HG03442 (cell line): ENCODE measurements around the gene DGKG.

Experiments
- ATAC-seq: cut with Tn5 transposase; IDR thresholded peaks from one replicate; pipeline ENCODE4 v1.9.1; 2021; ENCODE audit warnings: mild to moderate bottlenecking, moderate library complexity; ENCODE audit not compliant: unreplicated experiment

Gene DGKG

DNA sequence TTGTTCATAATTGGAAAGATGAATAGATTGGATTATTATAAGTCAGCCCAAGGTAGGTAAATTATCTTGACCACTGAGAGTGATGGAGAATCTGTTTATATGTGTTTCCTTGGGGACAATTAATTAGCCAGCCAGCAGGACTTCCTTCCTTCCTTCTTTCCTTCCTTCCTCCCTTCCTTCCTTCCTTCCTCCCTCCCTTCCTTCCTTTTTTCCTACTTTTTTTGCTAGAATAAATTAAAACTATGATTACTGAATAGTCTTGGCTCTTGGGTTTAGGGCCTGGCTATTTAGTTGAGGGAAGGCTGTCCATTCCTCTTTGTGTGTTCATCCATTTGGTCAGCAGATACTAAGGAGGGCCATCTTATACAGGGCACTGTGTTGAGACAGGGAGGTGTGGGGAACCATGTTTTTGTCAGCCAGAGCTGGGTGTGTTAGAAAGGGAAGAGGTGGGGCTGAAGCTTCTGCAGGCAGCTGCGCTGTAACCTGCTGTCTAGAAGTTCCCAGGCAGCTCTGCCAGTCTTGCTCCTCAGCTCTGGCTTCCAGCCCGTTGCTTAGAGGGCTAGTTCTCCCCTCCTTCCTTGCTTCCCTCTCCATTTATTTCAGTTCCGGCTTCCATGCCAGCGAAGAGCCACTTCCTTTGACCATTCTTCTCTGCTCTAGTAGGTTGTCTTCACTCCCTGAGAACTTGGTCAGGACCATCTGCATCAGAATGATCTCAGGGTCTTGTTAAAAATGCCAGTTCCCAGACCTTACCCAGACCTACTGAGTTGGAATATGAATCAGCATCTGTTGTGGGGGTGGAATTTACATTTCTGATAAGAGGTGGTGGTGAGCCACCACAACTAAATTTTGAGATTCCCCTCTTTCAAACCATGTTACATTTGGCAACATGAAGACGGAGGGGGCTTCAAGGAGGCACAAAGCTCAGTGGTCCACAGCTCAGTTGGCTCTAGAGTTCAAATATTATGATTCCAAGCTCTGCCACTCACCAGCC, 113.9 kb downstream of the DGKG start:
- ATAC-seq, result no peak

- no peak for ATAC-seq
Observed at GRCh38 chr3:186246941-186247340, 115.1 kb downstream of the DGKG start.

GRCh38 chr3:186244016-186244415, 118.0 kb downstream of the DGKG start:
- ATAC-seq, result no peak

DNA sequence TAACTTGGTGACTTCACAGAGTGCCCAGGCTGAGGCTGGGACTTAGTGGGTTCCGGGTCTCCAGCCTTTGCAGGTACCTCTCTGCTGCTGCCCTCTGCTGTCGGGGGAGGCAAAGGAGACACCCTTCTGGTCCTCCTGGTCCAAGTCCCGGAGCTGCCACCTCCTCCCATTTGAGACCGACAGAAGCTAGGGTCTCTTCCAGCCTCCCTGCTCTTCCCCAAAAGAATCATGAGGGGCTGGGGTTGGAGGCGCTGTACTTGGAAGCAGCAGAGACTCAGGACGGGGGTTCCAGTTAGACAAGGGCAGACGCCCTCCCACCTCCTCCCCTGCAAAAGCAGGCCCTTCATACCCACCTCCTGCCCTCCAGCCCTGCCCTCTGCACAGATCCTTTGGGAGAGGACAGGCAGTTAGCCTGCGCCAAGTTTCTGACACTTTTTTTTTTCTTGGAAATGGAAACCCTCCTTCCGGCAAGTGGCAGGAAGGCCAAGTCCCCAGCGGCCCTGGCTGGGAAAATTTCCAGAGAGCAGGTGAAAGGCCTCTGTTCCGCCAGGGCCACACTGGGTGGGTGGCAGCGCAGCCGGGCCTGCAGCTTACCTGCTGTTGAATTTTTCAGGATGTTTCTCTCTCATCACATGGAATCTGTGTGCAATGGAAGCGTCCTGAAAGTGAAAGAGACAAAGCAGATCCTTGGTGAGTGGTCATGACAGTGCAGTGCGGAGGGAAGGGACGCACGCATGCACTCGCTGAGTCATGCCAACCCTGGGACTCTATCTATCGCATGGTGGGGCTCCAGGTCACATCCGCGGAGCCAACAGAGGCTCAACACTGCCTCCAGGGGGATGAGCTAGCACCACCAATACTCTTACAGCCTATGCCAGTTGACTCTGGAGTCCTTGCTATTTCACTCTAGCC, 119.9 kb downstream of the DGKG start:
- ATAC-seq, result peak; percentile 87

- ATAC-seq, result no peak
Observed at GRCh38 chr3:186239321-186239720, 122.7 kb downstream of the DGKG start.

- no peak for ATAC-seq
Observed at GRCh38 chr3:186237915-186238314, 124.1 kb downstream of the DGKG start.

DNA sequence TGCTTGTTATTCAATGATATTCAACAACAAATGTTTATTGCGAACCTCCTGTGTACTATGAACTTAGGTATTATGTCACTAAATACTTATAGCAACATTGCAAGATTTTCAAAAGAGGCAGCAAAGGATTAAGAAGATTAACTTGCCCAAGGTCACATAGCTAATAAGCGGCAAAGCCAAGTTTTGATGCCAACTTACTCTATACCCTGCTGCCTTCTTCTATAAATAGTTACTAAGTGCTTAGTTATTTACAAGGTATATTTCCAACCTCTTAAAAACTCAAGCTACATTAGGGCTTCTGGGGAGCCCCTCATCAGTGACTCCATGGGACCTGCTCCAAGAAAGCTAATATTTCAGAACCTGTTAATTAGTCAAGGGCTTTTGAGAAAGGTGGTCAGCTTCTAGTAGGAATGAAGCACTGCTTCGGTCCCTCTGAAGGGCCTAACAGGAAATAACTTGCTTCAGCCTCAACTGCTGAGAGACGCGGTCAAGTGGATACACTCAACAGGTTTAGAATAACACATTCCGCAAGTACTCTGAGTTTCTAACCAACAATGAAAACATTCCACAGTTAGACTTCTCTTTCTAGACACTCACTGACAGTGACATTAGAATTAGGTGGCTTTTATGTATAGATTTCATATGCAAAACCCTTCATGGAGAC, 125.5 kb downstream of the DGKG start:
- no peak for ATAC-seq

DNA sequence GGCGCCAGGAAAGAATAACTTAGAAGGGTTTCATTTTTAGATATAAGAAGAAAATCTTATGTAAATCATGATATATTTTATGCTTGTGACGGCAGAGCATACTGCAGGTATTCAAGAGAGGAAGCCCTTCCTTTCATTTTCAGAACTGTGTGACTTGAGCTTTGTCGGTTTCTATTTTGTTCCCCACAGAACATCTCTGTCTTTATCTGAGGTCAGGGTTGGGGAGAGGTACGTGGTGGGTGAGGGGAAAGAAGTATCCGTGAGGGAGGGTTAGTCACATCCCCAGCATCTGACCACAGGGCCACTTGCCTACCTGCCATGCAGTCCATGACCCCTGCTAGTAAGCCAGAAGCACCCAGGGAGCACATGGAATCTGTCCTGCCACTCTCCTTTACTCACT, 126.5 kb downstream of the DGKG start:
- ATAC-seq, result peak; percentile 81

DNA sequence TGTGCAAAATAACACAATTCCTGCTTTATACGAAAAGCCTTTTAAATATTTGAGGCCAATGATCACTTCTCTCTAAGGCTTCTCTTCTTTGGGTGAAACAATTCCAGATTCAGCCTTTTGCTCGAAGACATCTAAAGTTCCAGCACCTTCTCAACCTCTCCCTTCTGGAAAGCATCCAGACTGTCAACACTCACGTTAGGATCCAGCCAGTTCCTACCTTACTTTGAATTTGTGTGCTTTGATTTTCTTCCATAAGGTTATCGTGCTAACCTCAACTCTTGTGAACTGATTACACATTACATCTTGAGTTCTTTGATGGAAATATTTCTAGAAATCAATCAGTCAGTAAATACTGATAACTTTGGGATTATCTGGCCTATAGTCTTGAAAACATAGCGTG, 127.9 kb downstream of the DGKG start:
- ATAC-seq, result no peak

GRCh38 chr3:186226482-186226881, 135.6 kb downstream of the DGKG start:
- ATAC-seq, result no peak

DNA sequence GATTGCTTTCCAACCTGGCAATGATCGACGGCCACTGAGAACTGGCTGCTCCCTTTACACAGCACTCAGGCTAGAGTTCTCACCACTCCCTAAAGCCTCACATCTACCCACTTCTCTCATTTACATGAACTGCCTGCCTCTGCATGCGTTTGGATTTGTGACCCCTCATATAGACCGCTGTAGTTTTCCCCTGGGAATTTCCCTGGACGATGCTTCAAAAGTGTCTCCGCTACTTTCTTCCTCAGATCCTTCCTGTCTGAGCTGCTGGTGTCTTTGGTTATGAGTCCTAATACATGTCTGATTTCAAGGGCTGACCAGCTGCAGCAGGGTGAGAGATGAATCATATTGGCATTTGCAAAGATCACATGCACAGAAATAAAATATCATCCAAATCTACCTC, 136.4 kb downstream of the DGKG start:
- peak; percentile 62 for ATAC-seq

GRCh38 chr3:186224041-186224610, 137.9 kb downstream of the DGKG start:
- ATAC-seq, result no peak

DNA sequence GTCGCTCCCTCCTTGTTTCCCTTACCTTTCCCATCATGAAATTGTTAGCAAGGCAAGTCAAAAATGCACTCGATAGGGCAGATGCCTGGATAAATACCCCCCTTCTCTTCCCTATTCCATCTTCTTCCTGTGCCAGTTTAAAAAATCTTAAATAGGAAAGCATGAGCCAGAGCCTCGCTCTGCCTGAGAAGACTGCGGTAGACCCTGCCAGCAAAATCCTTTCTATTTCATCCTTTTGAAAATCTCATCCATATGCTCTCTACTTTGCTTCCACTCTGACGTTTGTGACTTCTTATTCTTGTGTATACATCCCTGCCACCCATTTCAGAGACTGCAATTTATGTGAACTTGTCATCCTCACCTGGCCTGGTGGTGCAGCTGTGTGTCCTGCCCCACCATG, 138.6 kb downstream of the DGKG start:
- no peak for ATAC-seq

GRCh38 chr3:186221760-186222378, 140.2 kb downstream of the DGKG start:
- no peak for ATAC-seq

DNA sequence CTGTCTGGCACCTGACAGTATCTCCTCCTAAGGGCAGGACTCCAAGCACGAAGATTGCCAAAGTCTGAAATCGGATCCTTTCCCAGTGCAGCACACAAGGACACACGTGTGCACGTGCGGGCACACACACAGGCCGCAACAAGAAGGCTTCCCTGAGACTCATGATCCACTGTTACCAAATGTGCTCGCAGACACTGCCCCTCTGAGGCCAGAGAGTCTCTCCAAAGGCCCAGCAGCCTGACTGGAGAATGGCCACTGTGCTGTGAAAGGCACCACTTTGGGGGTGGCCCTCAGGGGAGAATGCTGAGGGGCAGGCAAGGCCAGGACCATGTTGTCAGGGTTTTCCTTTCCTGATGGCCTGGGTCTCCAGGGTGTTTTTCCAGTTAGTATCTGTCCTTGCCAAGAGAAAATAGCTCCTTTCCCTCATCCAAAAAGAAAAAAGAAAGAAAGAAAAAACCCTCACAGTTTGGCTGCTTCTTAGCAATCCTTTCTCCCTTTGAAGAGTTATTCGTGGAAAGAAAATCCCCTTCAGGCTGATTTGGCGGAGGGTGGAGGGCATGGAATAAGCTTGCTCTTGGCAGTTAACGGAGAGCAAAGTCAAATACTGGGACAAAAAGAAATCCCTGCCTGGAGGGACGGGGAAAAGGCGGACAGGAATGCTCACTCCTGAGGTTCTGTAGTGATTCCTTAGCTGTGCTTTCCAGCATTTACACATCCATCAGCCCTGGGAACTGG, 141.0 kb downstream of the DGKG start:
- no peak for ATAC-seq

DNA sequence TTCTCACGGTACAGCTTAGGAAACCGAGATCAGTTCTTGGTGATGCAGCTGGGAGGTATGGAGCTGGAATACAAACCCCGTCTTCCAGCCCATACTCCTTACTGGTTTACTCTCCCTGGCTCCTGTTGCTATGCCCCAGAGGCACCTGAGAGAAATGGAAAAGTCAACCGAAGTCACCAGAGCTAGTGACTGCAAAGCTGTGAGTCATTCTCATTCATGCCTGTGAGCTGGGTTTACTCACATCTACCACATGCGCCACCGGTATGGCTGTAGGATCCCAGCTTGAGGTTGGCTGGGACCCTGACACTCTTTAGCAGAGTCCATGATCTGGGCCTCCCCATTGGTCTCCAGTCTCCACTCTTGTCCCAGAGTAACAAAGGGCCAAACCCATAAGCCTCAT, 141.7 kb downstream of the DGKG start:
- ATAC-seq, result no peak

- ATAC-seq, result no peak
Observed at GRCh38 chr3:186219211-186219638, 142.8 kb downstream of the DGKG start.

DNA sequence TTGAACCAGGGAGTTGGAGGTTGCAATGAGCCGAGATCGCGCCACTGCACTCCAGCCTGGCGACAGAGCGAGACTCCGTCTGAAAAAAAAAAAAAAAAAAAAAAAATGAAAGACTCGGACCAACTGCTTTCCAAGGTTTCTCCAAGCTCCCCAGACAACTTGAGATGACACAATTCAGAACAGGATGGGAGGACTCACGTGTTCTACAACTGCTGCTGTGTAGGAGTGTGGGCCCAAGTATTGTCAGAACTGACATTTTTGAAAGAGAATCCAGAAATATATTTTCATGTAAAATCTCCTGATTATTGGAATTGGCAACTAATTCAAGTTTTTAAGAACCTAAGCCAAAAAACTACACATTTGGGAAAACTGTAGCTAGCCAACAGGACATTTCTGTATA, 143.6 kb downstream of the DGKG start:
- ATAC-seq, result no peak

DNA sequence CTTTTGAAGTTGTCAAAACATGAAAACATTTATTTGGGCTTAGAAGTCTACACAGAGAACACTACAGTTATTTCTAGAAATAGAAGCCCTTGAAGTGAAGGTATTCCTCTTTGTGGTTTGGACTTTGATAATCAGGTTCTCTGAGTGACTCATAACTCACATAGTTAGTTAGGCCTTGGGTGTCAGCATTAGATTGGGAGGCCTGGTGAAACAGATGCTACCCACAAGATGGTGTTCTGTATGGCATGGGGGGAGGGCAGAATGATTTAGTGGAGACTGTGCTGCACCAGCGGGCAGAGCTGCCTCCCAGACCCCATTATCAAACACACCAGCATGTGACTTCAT, 144.2 kb downstream of the DGKG start:
- peak; percentile 96 for ATAC-seq
